Measurements from ENCODE around the gene MACROD2.

Gene MACROD2

GRCh38 chr20:15220778-15221565 is 1225.7 kb downstream of the MACROD2 start:
- DNase-seq (ENCODE audit: insufficient read length, low spot score) = no peak
- no peak for TF ChIP-seq PAX5 (IDR thresholded peaks at IDR 0.05; ENCODE audit: insufficient read depth, low read length, severe bottlenecking)
- no peak for TF ChIP-seq POLR2A (IDR thresholded peaks at IDR 0.05; ENCODE audit: low read depth, low read length)
- TF ChIP-seq TAF1 (IDR thresholded peaks at IDR 0.05; ENCODE audit: low read depth, low read length) = no peak
- no peak for TF ChIP-seq SPI1 (IDR thresholded peaks at IDR 0.05; ENCODE audit: low read depth, low read length)
- no peak for TF ChIP-seq POU2F2 (IDR thresholded peaks at IDR 0.05; ENCODE audit: low read depth, low read length)
- no peak for TF ChIP-seq POLR2AphosphoS5 (IDR thresholded peaks at IDR 0.05; ENCODE audit: low read depth, low read length)
- FAIRE-seq = no peak

DNA sequence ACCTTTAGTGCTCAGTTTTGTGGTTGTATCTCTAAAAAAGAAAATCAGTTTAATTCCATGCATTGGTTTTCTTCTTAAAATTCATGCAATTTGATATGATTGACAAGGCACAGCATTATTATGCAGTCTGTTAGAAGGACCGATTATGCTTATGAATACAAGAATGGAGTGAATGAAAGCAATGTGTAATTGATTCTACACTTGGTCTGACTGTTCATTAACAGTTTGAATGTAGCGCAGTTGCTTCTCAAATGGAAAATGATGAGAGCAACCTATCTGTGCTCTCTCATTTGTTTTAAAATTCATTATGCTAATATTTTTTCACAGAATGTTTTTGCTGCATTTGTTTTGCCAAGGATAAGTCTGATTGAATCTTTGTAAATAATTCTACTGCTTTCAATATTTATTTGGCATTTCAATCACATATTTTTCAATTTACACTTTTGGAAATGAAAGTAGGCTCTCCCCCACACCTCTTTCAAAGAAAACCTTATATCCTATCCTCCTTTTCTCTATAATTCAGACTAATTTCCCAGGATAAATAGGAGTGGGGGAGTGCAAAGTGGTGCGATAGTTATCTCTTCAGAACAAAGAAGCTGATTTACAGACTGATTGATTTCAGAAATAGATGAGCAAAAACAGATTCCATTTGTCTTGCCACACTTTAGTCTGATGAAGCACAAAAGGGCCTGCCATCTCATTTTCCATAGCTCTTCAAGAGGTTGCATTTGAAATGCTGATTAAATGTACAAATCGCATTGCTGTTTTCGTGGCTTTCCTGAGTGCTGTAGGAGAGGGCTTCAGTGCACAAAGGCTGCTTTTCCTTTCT is 1227.4 kb downstream of the MACROD2 start:
- DNase-seq (ENCODE audit: insufficient read length, low spot score) = no peak
- FAIRE-seq = no peak
- TF ChIP-seq PAX5 (IDR thresholded peaks at IDR 0.05; ENCODE audit: insufficient read depth, low read length, severe bottlenecking) (no peak), POU2F2 (IDR thresholded peaks at IDR 0.05; ENCODE audit: low read depth, low read length) (no peak), POLR2AphosphoS5 (IDR thresholded peaks at IDR 0.05; ENCODE audit: low read depth, low read length) (no peak), POLR2A (IDR thresholded peaks at IDR 0.05; ENCODE audit: low read depth, low read length) (no peak), SPI1 (IDR thresholded peaks at IDR 0.05; ENCODE audit: low read depth, low read length) (no peak), TAF1 (IDR thresholded peaks at IDR 0.05; ENCODE audit: low read depth, low read length) (no peak)

- FAIRE-seq = no peak
- TF ChIP-seq PAX5 (IDR thresholded peaks at IDR 0.05; ENCODE audit: insufficient read depth, low read length, severe bottlenecking) (no peak), SPI1 (IDR thresholded peaks at IDR 0.05; ENCODE audit: low read depth, low read length) (no peak), TAF1 (IDR thresholded peaks at IDR 0.05; ENCODE audit: low read depth, low read length) (no peak), POLR2A (IDR thresholded peaks at IDR 0.05; ENCODE audit: low read depth, low read length) (no peak), POU2F2 (IDR thresholded peaks at IDR 0.05; ENCODE audit: low read depth, low read length) (no peak), POLR2AphosphoS5 (IDR thresholded peaks at IDR 0.05; ENCODE audit: low read depth, low read length) (no peak)
- no peak for DNase-seq (ENCODE audit: insufficient read length, low spot score)
These were observed 1228.9 kb downstream of the MACROD2 start for GRCh38 chr20:15224199-15224598.

- no peak for TF ChIP-seq POLR2A (IDR thresholded peaks at IDR 0.05; ENCODE audit: low read depth, low read length)
- no peak for TF ChIP-seq SPI1 (IDR thresholded peaks at IDR 0.05; ENCODE audit: low read depth, low read length)
- TF ChIP-seq PAX5 (IDR thresholded peaks at IDR 0.05; ENCODE audit: insufficient read depth, low read length, severe bottlenecking) = no peak
- no peak for TF ChIP-seq POLR2AphosphoS5 (IDR thresholded peaks at IDR 0.05; ENCODE audit: low read depth, low read length)
- TF ChIP-seq POU2F2 (IDR thresholded peaks at IDR 0.05; ENCODE audit: low read depth, low read length) = no peak
- TF ChIP-seq TAF1 (IDR thresholded peaks at IDR 0.05; ENCODE audit: low read depth, low read length) = no peak
- DNase-seq (ENCODE audit: insufficient read length, low spot score) (no peak), FAIRE-seq (no peak)
These were observed 1231.8 kb downstream of the MACROD2 start for GRCh38 chr20:15227102-15227501.

DNA sequence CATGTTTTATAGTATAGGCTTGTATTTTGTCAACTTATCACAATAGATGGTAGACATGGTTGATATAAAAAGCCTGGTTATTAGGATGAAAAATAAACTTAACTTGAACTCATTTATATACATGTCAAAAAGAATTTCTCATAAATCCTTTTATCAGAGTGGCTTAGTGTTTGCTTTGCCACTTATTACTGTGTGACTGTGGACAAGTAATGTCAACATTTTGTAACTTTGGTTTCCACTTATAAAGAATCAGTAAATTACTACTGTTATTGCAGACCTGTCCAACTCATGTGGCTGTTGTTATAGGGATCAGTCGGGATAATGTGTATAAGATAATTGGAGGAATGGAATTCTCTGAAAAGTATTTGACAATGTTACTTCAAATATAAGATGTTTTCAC is 1236.9 kb downstream of the MACROD2 start:
- FAIRE-seq = no peak
- TF ChIP-seq SPI1 (IDR thresholded peaks at IDR 0.05; ENCODE audit: low read depth, low read length) (no peak), TAF1 (IDR thresholded peaks at IDR 0.05; ENCODE audit: low read depth, low read length) (no peak), POLR2A (IDR thresholded peaks at IDR 0.05; ENCODE audit: low read depth, low read length) (no peak), PAX5 (IDR thresholded peaks at IDR 0.05; ENCODE audit: insufficient read depth, low read length, severe bottlenecking) (no peak), POLR2AphosphoS5 (IDR thresholded peaks at IDR 0.05; ENCODE audit: low read depth, low read length) (no peak), POU2F2 (IDR thresholded peaks at IDR 0.05; ENCODE audit: low read depth, low read length) (no peak)
- DNase-seq (ENCODE audit: insufficient read length, low spot score) = no peak

DNA sequence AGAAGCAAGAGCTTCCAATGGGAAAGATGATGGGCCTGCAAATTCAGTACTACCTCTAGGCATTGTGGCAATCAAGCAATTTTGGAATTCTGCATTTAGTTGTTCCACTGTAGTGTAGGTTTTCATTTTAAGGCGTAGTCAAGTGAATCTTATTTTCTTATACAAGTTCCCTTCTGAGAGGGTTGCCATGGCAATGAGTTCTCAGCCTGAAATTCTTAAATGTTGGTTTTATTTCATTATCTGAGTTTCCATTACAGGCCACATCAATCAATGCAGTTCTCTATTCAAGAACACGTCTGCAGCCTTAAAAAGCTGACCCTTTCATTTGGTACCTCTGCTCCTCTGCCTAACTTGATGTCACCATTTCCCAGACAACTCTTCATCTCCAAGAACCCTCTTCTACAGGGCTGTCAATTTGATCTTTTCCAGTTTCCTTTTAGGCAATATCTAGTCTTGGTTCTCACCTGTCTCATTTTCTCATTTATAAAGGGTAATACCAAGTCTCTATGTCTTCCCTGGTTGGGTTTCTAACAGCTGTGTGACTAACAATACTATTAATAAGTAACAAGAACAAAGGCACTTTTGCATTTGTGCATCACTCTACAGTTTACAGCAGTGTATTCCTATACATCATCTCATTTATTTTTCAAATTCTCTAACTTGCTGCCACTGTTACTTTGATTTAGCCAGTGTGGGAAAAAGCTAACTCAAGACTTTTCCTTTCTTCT is 1240.3 kb downstream of the MACROD2 start:
- FAIRE-seq (no peak), DNase-seq (ENCODE audit: insufficient read length, low spot score) (no peak)
- no peak for TF ChIP-seq SPI1 (IDR thresholded peaks at IDR 0.05; ENCODE audit: low read depth, low read length)
- no peak for TF ChIP-seq TAF1 (IDR thresholded peaks at IDR 0.05; ENCODE audit: low read depth, low read length)
- no peak for TF ChIP-seq POLR2AphosphoS5 (IDR thresholded peaks at IDR 0.05; ENCODE audit: low read depth, low read length)
- no peak for TF ChIP-seq PAX5 (IDR thresholded peaks at IDR 0.05; ENCODE audit: insufficient read depth, low read length, severe bottlenecking)
- TF ChIP-seq POLR2A (IDR thresholded peaks at IDR 0.05; ENCODE audit: low read depth, low read length) = no peak
- no peak for TF ChIP-seq POU2F2 (IDR thresholded peaks at IDR 0.05; ENCODE audit: low read depth, low read length)

DNA sequence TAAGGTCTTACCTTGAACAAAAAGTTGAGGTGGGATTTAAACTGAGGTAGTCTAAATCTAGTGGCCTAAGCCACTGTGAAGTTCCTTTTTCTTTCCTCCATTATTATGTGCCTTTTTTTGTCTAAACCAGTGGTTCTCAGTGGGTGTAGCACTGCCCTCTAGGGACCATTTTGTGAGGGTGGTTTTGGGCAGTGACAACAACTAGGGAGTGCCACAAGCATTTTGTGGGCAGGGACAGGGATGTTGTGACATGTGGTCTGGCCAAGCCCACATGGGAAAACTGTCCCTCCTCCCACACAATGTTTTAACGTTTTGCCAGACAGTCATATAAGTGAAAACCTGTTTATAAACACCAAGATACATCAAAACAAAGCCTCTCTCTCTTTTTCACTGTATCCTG is 1241.5 kb downstream of the MACROD2 start:
- FAIRE-seq (peak; percentile 80), DNase-seq (ENCODE audit: insufficient read length, low spot score) (peak; percentile 12)
- no peak for TF ChIP-seq SPI1 (IDR thresholded peaks at IDR 0.05; ENCODE audit: low read depth, low read length)
- TF ChIP-seq POLR2A (IDR thresholded peaks at IDR 0.05; ENCODE audit: low read depth, low read length) = no peak

GRCh38 chr20:15239542-15240206 is 1244.4 kb downstream of the MACROD2 start:
- FAIRE-seq (no peak), DNase-seq (ENCODE audit: insufficient read length, low spot score) (no peak)
- TF ChIP-seq PAX5 (IDR thresholded peaks at IDR 0.05; ENCODE audit: insufficient read depth, low read length, severe bottlenecking) (no peak), TAF1 (IDR thresholded peaks at IDR 0.05; ENCODE audit: low read depth, low read length) (no peak), SPI1 (IDR thresholded peaks at IDR 0.05; ENCODE audit: low read depth, low read length) (no peak), POU2F2 (IDR thresholded peaks at IDR 0.05; ENCODE audit: low read depth, low read length) (no peak), POLR2AphosphoS5 (IDR thresholded peaks at IDR 0.05; ENCODE audit: low read depth, low read length) (no peak), POLR2A (IDR thresholded peaks at IDR 0.05; ENCODE audit: low read depth, low read length) (no peak)
